Measurements from ENCODE around the gene ARHGAP4.
A peak's percentile ranks its signal among the peaks of the same experiment; 100 is the strongest.

Gene ARHGAP4

DNA sequence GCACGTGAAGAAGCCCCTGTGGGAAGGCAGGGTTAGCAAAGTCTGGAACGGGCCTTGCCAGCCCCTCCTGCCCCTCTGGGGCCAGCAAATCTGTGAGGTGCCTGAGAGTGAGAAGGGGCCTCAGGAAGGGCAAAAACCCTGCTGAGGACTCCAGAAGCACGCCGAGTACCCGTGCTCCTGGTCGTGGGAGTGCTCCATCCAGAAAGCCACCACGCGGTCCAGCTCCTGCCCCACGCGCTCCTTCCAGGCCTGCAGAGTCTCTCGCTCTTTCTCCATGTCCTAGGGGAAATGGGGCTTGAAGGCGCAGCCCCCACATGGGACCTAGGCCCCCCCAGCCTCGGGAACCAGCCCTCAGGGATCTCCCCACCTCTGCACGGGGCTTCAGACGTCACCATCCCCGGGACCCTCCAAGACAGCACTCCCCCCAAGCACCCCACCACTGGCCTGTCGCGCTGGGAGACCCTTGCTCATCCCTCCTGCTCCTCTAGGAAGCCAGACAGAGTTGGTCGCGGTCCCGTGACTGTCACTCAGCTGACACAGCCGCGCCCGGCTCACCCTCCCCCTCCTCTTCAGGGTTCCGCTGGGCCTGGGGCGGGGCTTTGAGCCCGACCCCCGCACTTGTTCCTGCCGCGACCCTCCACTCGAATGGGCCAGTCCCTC is 18.2 kb upstream of the ARHGAP4 start, which contains the start of gene RENBP:
Gene RENBP (minus strand): TSS at position 504 of the 660 bp plus-strand sequence. CDS start 33 bp downstream, at position 471.
- no peaks in the 10 kb centered on the region for H3K27me3 ChIP-seq (ENCODE audit: insufficient read depth, poor library complexity, severe bottlenecking)
- H3K27ac ChIP-seq (replicated peaks), result peak within 1 kb of the TSS; percentile 62
- H3K4me3 ChIP-seq (replicated peaks; ENCODE audit: insufficient read depth, low read length), result peak within 1 kb of the TSS; percentile 30
- peak in 1 of 2 experiments; percentile 47 for DNase-seq (ENCODE audit: low read depth in 1 of 2, low spot score in 1 of 2)
- TF ChIP-seq GABPA (IDR thresholded peaks at IDR 0.05; ENCODE audit: low read depth) (no peak), SPI1 (IDR thresholded peaks at IDR 0.05; ENCODE audit: borderline replicate concordance, low read depth) (no peak), POLR2AphosphoS5 (IDR thresholded peaks at IDR 0.05; ENCODE audit: low read depth) (no peak)
- TF ChIP-seq, protein P1, sequence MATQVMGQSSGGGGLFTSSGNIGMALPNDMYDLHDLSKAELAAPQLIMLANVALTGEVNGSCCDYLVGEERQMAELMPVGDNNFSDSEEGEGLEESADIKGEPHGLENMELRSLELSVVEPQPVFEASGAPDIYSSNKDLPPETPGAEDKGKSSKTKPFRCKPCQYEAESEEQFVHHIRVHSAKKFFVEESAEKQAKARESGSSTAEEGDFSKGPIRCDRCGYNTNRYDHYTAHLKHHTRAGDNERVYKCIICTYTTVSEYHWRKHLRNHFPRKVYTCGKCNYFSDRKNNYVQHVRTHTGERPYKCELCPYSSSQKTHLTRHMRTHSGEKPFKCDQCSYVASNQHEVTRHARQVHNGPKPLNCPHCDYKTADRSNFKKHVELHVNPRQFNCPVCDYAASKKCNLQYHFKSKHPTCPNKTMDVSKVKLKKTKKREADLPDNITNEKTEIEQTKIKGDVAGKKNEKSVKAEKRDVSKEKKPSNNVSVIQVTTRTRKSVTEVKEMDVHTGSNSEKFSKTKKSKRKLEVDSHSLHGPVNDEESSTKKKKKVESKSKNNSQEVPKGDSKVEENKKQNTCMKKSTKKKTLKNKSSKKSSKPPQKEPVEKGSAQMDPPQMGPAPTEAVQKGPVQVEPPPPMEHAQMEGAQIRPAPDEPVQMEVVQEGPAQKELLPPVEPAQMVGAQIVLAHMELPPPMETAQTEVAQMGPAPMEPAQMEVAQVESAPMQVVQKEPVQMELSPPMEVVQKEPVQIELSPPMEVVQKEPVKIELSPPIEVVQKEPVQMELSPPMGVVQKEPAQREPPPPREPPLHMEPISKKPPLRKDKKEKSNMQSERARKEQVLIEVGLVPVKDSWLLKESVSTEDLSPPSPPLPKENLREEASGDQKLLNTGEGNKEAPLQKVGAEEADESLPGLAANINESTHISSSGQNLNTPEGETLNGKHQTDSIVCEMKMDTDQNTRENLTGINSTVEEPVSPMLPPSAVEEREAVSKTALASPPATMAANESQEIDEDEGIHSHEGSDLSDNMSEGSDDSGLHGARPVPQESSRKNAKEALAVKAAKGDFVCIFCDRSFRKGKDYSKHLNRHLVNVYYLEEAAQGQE (IDR thresholded peaks at IDR 0.05; ENCODE audit: insufficient replicate concordance, low read depth), result no peak
- TF ChIP-seq, protein P2, sequence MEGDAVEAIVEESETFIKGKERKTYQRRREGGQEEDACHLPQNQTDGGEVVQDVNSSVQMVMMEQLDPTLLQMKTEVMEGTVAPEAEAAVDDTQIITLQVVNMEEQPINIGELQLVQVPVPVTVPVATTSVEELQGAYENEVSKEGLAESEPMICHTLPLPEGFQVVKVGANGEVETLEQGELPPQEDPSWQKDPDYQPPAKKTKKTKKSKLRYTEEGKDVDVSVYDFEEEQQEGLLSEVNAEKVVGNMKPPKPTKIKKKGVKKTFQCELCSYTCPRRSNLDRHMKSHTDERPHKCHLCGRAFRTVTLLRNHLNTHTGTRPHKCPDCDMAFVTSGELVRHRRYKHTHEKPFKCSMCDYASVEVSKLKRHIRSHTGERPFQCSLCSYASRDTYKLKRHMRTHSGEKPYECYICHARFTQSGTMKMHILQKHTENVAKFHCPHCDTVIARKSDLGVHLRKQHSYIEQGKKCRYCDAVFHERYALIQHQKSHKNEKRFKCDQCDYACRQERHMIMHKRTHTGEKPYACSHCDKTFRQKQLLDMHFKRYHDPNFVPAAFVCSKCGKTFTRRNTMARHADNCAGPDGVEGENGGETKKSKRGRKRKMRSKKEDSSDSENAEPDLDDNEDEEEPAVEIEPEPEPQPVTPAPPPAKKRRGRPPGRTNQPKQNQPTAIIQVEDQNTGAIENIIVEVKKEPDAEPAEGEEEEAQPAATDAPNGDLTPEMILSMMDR (IDR thresholded peaks at IDR 0.05; ENCODE audit: insufficient read depth, low read length), result no peak

DNA sequence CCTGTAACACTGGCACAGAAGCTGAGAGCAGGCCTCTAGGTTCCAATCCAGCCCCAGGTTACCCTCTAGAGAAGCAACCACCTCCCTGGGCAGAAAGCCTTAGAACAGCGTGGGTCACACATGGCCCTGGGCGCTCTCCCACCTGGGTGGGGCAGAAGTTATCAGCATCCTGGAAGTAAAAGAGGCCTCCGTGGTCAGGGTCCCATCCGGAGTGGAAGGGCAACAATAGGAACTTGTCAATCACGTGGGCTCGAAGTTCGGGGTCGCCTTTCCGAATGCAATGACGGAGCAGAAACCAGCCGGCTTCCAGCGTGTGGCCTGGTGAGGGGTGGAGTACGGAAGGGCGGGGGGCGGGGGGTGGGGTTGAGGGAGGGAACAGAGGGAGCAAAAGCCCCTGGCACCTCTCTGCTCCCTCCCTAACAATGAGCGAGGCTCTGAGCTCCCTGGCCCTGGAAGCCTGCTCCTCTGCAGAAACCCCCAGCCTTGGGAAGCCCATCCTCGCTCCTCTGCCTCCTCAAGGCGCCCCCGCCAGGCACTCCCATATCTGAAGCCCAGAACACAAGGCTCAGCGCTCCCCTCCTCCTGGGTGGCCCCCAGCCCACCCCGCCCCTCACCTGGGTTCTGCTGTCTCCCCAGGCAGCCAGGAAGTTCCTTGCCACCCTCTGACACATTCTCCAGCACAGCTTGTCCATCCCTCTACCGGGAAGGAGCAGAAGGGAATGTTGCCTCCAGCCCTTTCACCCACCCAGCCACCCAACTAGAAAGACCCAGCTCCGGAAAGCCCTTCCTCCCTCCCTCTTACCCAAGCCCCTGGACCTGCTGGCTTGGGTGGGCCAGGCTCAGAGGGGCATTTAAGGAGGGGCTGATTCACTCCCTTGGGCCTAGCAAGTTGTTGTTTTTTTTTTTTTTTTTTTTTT is 15.5 kb upstream of the ARHGAP4 start:
- no peak for DNase-seq (ENCODE audit: low read depth in 1 of 2, low spot score in 1 of 2)
- Histone ChIP-seq H3K4me3 (replicated peaks; ENCODE audit: insufficient read depth, low read length) (no peak overlapping the region), H3K27ac (replicated peaks) (no peak overlapping the region), H3K27me3 (ENCODE audit: insufficient read depth, poor library complexity, severe bottlenecking) (no peaks in the 10 kb centered on the region)
- TF ChIP-seq, protein P1 (IDR thresholded peaks at IDR 0.05; ENCODE audit: insufficient replicate concordance, low read depth), result no peak
- TF ChIP-seq POLR2AphosphoS5 (IDR thresholded peaks at IDR 0.05; ENCODE audit: low read depth) (no peak), GABPA (IDR thresholded peaks at IDR 0.05; ENCODE audit: low read depth) (no peak), SPI1 (IDR thresholded peaks at IDR 0.05; ENCODE audit: borderline replicate concordance, low read depth) (no peak)
- TF ChIP-seq, protein P2 (IDR thresholded peaks at IDR 0.05; ENCODE audit: insufficient read depth, low read length), result no peak

DNA sequence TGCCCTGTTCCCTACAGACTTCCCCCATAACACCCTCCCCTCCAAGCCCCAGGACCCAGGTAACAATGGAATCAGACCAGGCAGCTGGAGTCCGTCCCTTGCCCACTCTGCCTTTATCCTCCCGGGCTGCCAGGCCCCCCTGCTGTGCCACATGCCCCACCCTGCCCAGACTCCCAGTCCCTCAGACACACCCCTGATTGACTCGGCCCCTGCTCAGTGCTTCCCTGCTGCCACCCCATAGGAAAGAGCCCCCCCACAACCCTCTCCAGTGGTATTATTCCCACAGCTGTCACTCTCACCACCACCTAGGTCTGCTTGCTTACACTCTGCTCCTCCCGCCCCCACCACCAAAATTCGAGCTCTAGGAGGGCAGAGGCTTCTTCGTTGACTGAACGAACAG is 13.5 kb upstream of the ARHGAP4 start:
- no peak overlapping the region for H3K4me3 ChIP-seq (replicated peaks; ENCODE audit: insufficient read depth, low read length)
- DNase-seq (ENCODE audit: low read depth in 1 of 2, low spot score in 1 of 2), result no peak
- H3K27me3 ChIP-seq (ENCODE audit: insufficient read depth, poor library complexity, severe bottlenecking), result no peaks in the 10 kb centered on the region
- TF ChIP-seq, protein P1 (IDR thresholded peaks at IDR 0.05; ENCODE audit: insufficient replicate concordance, low read depth), result no peak
- TF ChIP-seq, protein P2 (IDR thresholded peaks at IDR 0.05; ENCODE audit: insufficient read depth, low read length), result no peak
- TF ChIP-seq SPI1 (IDR thresholded peaks at IDR 0.05; ENCODE audit: borderline replicate concordance, low read depth) (no peak), GABPA (IDR thresholded peaks at IDR 0.05; ENCODE audit: low read depth) (no peak), POLR2AphosphoS5 (IDR thresholded peaks at IDR 0.05; ENCODE audit: low read depth) (no peak)
- no peak overlapping the region for H3K27ac ChIP-seq (replicated peaks)
